Endometrial microvascular endothelial cells (primary cell): ENCODE measurements around the gene DRAXIN. TPM values are rescaled to one million over a fixed set of nuclear protein-coding genes. Genes with fewer than 3 reads are reported as not detected.

Source experiments
- in situ Hi-C: cut with HindIII; loops from 2 replicates; pipeline ENCODE4 v1.10.0; 2017; ENCODE audit warnings: low sequenced_read_pairs, low pct_unique_long_range_greater_than_20kb; ENCODE audit errors: inconsistent ontology term
- total RNA-seq: library from RNA; depleted of rRNA; stranded (reverse); fragments of >200 nt; gene quantifications from one replicate; pipeline ENCODE4 v1.2.3, GENCODE V29; 2015; ENCODE audit errors: inconsistent ontology term

Gene DRAXIN
- total RNA-seq, 1 donor from 2014 or later: not detected

- in situ Hi-C loops: no loop called here
These were observed 57.0 kb downstream of the DRAXIN start for GRCh38 chr1:11748294-11749202.

- in situ Hi-C loops: no loop called here
These were observed 57.7 kb downstream of the DRAXIN start for GRCh38 chr1:11749203-11749689.

- in situ Hi-C loops: no loop called here
These were observed 58.5 kb downstream of the DRAXIN start for GRCh38 chr1:11749996-11750395.

GRCh38 chr1:11751087-11751486 is 59.6 kb downstream of the DRAXIN start:
- in situ Hi-C loops: no loop called here

GRCh38 chr1:11752359-11753088 is 61.0 kb downstream of the DRAXIN start:
- in situ Hi-C loops: no loop called here

DNA sequence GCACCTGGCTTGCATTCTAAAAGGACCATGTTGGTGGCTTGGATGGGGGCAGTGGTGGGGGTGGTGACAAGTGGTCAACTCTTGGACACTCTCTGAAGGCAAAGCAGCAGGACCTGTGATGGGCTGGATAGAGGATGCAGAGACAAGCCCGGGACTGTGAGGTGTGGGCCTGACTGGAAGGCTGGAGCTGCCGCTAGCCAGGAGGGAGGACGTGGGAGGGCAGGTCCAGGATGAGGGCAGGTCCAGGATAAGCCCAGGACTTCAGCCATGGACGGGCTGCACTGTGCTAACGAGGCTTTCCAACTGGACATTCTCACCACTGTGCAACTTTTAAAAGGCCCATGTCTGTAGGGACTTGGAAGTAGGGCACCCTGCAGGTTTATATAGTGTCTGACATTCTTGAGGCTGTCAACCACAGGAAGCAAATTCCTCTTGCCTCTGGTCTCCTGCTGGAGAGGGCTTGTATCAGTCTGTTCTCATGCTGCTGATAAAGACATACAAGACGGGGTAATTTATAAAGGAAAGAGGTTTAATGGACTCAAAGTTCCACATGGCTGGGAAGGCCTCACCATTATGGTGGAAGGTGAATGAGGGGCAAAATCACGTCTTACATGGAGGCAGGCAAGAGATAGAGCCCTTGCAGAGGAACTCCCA is 62.2 kb downstream of the DRAXIN start:
- in situ Hi-C loops: no loop called here

- in situ Hi-C loops: no loop called here
These were observed 65.5 kb downstream of the DRAXIN start for GRCh38 chr1:11757047-11757446.

DNA sequence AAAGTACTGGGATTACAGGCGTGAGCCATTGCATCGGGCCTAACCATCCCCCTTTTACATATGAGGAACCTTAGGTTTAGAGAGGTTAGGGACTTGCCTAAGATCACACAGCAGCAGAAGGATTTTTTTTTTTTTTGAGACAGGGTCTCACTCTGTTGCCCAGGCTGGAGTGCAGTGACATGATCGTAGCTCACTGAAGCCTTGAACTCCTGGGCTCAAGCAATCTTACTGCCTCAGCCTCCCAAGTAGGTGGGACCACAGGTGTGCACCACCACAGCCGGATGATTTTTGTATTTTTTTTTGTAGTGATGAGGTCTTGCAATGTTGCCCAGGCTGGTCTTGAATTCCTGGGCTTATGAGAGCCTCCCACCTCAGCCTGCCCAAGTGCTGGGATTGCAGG is 68.3 kb downstream of the DRAXIN start:
- in situ Hi-C loops: no loop called here

- in situ Hi-C loops: no loop called here
These were observed 69.8 kb downstream of the DRAXIN start for GRCh38 chr1:11761285-11761684.

DNA sequence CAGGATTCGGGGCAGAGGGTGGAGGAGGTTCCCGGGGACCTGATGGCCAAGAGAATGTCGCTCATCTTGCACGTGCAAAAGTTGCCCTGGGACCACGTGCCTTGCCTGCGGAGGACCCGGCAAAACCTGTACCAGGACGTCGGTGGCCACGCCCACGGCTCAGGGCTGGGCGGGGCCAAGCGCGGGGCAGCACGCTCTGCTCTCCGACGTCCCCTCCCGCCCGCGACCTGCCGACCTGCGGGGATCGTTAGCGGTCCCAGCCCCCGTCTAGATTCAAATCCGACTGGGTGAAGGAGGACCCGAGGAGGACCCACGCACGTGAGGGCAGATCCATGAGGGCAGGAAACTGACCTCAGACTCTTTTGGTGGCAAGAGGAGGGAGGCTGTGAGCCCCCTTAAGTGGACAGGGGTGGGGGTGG is 70.5 kb downstream of the DRAXIN start, which contains the start of gene C1orf167:
C1orf167 (plus strand) TSS at position 206 of the 419 bp plus-strand sequence. CDS start 2,208 bp downstream, outside the sequence.
- in situ Hi-C loops: no loop called here

- in situ Hi-C loops: no loop called here
These were observed 72.6 kb downstream of the DRAXIN start for GRCh38 chr1:11764115-11764514.

DNA sequence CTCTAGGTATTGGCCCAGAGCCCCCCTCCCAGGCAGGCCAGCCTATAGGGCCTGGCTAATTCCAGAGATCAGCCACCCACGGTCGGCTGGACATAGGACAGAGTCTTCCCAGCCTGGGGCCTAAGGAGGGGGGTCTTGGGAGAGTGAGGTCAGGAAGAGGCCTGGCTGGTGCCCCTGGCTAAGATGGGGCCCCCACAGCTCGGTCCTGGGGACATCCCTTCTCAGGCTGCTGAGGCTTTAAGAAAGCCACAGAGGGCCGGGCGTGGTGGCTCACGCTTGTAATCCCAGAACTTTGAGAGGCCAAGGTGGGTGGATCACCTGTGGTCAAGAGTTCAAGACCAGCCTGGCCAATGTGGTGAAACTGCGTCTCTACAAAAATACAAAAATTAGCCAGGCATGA is 73.0 kb downstream of the DRAXIN start:
- in situ Hi-C loops: no loop called here

DNA sequence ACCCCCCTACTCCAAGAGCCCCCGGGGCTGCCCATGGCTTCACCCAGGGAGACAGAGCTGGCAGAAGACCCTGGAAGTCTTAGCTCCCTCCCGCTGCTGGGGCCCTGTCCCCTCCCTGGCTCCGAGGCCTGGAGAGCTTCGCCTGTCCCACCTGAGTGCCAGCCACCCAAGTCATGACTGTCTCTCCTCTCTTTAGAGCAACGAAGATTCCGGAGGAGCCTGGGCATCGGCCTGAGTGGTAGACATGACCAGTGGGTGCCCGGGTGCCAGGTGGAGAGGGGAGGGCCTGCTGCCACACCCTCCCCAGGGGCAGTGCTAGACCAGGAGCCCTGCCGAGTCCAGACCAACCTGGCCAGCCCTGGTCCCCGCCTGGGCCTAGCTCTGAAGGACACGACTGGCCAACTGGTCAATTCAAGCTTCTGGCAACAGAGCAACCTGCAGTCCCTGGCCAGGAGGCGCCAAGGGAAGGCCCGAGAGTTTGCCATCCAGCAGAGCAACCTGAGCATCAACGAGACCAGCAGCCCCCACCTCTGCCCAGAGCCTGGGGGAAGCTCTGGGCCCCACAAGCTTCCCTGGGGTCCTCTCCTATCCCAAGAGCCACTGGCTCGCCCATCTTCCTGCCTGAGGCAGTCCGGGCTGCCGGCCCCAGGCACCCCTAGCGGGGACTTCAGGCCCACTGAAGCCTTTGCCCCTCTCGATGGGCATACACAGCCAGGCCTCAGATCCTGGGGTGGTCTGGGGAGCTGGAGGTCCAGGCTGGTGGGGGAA is 74.3 kb downstream of the DRAXIN start:
- in situ Hi-C loops: no loop called here

DNA sequence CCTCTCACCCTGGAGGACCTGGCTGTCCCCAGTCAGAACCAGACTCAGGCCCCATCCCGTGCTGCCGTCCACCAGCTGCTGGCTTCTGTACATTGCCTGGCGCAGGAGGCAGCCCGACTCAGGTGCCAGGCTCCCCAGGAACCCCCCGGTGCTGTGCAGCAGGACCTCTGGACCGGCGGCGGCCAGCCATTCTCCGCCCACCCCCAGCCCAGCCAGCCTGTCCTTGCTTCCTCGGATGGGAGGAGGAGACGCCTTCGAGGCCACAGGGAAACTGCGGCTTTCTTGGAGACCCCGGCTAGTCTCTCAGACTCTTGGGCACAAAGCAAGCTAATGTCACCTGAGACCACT is 74.9 kb downstream of the DRAXIN start:
- in situ Hi-C loops: no loop called here

DNA sequence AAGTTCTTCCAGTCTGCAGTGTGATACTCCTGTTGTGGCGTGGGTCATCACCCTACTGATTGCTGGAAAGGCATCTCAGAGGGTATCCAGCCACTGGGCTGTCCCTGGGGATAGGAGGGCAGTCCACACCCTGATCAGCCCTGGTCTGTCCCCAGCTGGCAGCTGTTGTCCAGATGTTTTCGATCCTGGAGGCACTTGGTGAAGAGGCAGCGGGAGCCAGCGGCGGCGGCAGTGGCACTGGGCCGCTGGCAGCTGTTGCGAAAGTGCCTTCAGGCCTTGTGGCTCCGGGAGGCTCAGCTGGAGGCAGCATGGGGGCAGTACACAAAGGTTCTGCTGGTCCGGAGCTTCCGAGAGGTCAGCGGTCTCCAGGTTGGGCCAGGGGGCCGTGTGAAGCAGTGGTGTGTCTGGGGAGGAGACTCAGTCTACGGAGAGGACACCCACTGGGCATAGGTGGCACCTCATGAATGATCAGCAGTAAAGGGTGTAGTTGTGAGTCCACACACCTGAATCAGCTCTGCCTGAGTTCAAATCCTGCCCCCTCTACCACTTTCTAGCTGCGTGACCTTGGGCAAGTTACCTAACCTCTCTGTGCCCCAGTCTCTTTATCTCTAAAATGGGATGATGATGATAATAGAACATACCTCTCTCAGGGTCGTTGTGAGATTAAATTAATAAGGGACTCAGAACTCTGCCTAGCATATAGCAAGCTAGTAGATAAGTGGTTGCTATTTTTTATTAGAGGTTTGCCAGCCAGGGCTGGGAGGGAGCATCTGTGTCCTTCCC is 76.6 kb downstream of the DRAXIN start:
- in situ Hi-C loops: no loop called here

GRCh38 chr1:11768821-11769220 is 77.3 kb downstream of the DRAXIN start:
- in situ Hi-C loops: no loop called here

DNA sequence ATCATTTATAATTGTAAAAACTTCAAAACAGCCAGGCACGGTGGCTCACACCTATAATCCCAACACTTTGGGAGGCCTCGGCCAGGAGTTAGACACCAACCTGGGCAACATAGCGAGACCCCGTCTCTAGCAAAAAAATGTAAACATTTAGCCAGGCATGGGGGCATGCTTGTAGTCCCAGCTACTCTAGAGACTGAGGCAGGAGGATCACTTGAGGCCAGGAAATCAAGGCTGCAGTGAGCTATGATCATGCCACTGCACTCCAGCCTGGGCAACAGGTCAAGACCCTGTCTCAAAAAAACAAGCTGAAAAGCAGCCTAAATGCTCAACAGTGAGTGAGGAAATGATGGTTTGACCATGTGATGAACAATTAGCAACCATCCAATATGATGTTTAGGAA is 77.8 kb downstream of the DRAXIN start:
- in situ Hi-C loops: no loop called here

DNA sequence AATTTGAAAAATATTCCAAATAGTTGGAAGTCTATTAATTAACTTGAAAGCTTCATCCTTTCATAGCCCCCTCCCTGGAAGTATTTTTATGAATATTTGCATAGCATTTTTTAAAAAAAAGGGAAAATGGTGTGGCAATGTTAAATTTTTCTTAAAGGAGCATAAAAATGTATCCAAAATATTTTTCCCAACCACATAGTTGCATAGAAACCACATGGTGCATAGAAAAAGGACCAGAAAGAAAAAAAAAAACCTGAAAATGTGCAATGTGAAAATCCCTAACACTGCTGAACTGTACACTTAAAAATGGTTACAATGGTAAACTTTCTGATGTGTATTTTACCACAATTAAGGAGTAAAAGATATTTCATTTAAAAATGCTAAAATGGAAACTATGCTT is 78.5 kb downstream of the DRAXIN start:
- in situ Hi-C loops: no loop called here
